HUDEP-2 (cell line): Measurements from ENCODE around the gene CEMIP.

Experiments
- DNase-seq, 76 experiments: peaks; one replicate each; lab custom pipeline; 2025; ENCODE audit not compliant: unreplicated experiment in 76 of 76; lab: John Stamatoyannopoulos, UW

The CEMIP gene

GRCh38 chr15:80997692-80998091, 218.5 kb downstream of the CEMIP start:
- DNase-seq: no peak

- DNase-seq: no peak
These were observed 219.1 kb downstream of the CEMIP start for GRCh38 chr15:80998251-80998650.

GRCh38 chr15:80999623-81000036, 220.5 kb downstream of the CEMIP start:
- DNase-seq: no peak

- DNase-seq: no peak
These were observed 221.0 kb downstream of the CEMIP start for GRCh38 chr15:81000144-81000623.

GRCh38 chr15:81000624-81001151, 221.5 kb downstream of the CEMIP start, which contains the start of gene TLNRD1:
Gene TLNRD1 (plus strand): TSS chr15:81000923. CDS start chr15:81002272, 1,349 bp downstream.
- DNase-seq: peak in 13 of 76 experiments; percentile 4 to 34 (median 15)
